Measurements from ENCODE around the gene SLC15A3.

GRCh38 chr11:60918939-60919265, 33.1 kb downstream of the SLC15A3 start:
- TF ChIP-seq CTCF (conservative IDR thresholded peaks at IDR 0.05) (no peak), EZH2 (IDR thresholded peaks at IDR 0.05; ENCODE audit: low read depth) (no peak)

Data from PC-9 (cell line).